GM12891 (cell line): Measurements from ENCODE around the gene FCHO2.

ENCODE experiments used
- DNase-seq: peaks from one replicate; pipeline ENCODE4 v3.0.0; 2011; ENCODE audit warnings: low spot score; ENCODE audit not compliant: insufficient read length
- FAIRE-seq: peaks from 2 replicates; lab custom pipeline; 2011; peaks lifted over from hg19 to GRCh38; lab: Jason Lieb, UNC
- PAX5 ChIP-seq: IDR thresholded peaks from 2 replicates; pipeline ENCODE4 v1.6.1; 2011; ENCODE audit warnings: low read length, moderate library complexity, mild to moderate bottlenecking; ENCODE audit not compliant: insufficient read depth, severe bottlenecking
- POLR2A ChIP-seq: IDR thresholded peaks from 2 replicates; pipeline ENCODE4 v1.6.1; 2011; ENCODE audit warnings: low read depth, low read length, control low read depth
- POLR2AphosphoS5 ChIP-seq: IDR thresholded peaks from 2 replicates; pipeline ENCODE4 v1.6.1; 2011; ENCODE audit warnings: low read depth, low read length, control low read depth
- POU2F2 ChIP-seq: IDR thresholded peaks from 2 replicates; pipeline ENCODE4 v1.6.1; 2011; ENCODE audit warnings: low read depth, mild to moderate bottlenecking, control low read depth, low read length, moderate library complexity
- SPI1 ChIP-seq: IDR thresholded peaks from 2 replicates; pipeline ENCODE4 v1.6.1; 2011; ENCODE audit warnings: low read depth, low read length, control low read depth
- TAF1 ChIP-seq: IDR thresholded peaks from 2 replicates; pipeline ENCODE4 v1.6.1; 2011; ENCODE audit warnings: low read depth, low read length, control low read depth

FCHO2 gene

GRCh38 chr5:73104326-73104725 is 148.5 kb downstream of the FCHO2 start:
- TF ChIP-seq POLR2AphosphoS5 = no peak
- no peak for TF ChIP-seq PAX5
- no peak for TF ChIP-seq TAF1
- TF ChIP-seq POLR2A = no peak
- no peak for TF ChIP-seq POU2F2
- TF ChIP-seq SPI1 = no peak
- no peak for DNase-seq
- no peak for FAIRE-seq

DNA sequence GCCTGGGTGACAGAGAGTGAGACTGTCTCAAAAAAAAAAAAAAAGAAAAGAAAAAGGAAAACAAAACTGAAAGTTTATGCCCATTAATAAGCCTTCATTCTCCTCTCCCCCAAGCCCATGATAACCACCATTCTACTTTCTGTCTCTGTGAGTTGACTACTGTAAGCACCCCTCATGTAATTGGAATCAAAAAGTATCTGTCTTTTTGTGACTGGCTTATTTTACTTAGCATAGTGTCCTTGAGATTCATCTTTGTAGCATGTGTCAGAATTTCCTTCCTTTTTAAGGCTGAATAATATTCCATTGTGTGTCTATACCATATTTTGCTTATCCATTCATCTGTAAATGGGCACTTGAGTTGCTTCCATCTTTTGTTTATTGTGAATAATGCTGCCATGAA is 150.5 kb downstream of the FCHO2 start:
- FAIRE-seq (no peak), DNase-seq (no peak)

DNA sequence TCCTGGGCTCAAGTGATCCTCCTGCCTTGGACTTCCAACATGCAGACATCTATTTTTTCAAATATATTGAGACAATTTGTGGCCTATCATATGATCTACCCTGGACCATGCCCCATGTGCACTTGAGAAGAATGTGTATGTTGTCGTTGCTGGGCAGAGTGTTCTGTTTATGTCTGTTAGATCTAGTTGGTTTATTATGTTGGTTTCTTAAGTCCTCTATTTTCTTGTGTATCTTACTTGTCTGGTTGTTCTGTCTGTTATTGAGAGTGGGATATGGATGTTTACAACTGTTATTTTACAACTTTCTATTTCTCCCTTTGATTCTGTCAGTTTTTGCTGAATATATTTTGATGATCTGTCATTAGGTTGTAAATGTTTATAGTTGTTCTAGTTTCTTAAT is 154.3 kb downstream of the FCHO2 start:
- TF ChIP-seq SPI1 = no peak
- DNase-seq (no peak), FAIRE-seq (no peak)

More for the DNA sequence above, 150.5 kb downstream of the FCHO2 start:
- TF ChIP-seq TAF1 = no peak
- no peak for TF ChIP-seq PAX5
- TF ChIP-seq SPI1 = no peak
- no peak for TF ChIP-seq POLR2AphosphoS5
- no peak for TF ChIP-seq POU2F2

GRCh38 chr5:73111536-73111935 is 155.7 kb downstream of the FCHO2 start:
- DNase-seq = no peak
- FAIRE-seq = no peak
- TF ChIP-seq PAX5 (no peak), POLR2AphosphoS5 (no peak), POLR2A (no peak), POU2F2 (no peak), SPI1 (no peak), TAF1 (no peak)

GRCh38 chr5:73112359-73112758 is 156.5 kb downstream of the FCHO2 start:
- DNase-seq (no peak), FAIRE-seq (no peak)
- no peak for TF ChIP-seq SPI1
- no peak for TF ChIP-seq TAF1
- no peak for TF ChIP-seq PAX5
- TF ChIP-seq POU2F2 = no peak
- no peak for TF ChIP-seq POLR2A
- TF ChIP-seq POLR2AphosphoS5 = no peak

DNA sequence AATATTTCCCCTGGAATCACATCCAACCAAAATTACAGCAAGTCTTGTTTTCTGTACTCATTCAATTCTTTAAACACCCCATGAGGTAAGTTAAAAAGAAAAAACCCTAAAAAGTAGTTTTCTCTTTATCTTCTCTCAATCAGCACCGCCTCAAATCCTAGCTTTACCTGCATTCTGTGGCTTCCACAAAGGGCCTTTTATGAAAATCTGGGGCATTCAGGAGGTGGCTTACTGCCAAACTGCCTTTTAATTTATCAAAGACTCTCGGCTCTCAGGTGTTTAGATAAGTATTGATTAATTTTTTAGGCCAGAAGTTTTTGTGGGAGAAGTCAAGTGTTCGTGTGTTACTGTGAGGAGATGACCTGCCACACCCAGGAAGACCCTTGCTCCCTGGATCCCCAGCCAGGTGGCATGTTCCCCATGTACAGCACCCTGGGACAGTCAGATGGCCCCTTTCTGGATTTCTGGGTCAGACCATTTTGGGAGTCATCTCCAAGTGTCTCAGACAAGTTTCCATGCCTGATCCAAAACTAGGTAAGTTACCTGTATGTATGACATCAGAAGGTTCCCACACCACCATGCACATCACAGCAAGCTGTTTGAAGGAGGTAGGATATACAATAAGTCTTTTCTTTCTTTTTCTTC is 158.3 kb downstream of the FCHO2 start:
- no peak for DNase-seq
- FAIRE-seq = no peak
- TF ChIP-seq SPI1 = no peak
- no peak for TF ChIP-seq POLR2AphosphoS5
- no peak for TF ChIP-seq POLR2A
- TF ChIP-seq POU2F2 = no peak
- TF ChIP-seq PAX5 = no peak

- TF ChIP-seq PAX5 = no peak
- no peak for TF ChIP-seq TAF1
- TF ChIP-seq SPI1 = no peak
- TF ChIP-seq POLR2AphosphoS5 = no peak
- TF ChIP-seq POLR2A = no peak
- no peak for TF ChIP-seq POU2F2
- DNase-seq (no peak), FAIRE-seq (no peak)
Measured at GRCh38 chr5:73115399-73116051, 159.7 kb downstream of the FCHO2 start.

DNA sequence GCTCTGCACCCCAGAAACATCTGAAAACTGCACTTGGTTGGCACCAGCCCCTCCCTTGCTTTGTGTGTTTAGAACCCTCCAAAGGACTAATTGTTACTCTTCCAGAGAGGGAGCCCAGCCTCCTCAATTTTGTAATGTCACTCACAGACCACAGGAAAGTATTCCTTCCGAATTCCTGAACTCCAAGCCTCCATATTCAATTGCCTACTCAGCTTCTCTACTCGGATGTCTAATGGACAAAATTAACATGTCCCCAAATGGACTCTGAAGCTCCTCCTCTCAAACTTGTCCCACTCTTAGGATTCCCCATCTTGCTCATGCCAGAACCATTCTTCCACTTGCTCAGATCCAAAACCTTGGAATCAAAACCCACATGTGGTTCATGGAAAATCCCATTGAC is 160.7 kb downstream of the FCHO2 start:
- TF ChIP-seq POLR2AphosphoS5 (no peak), PAX5 (no peak), POLR2A (no peak), SPI1 (no peak), TAF1 (no peak), POU2F2 (no peak)
- FAIRE-seq = no peak
- DNase-seq = no peak

GRCh38 chr5:73117088-73117740 is 161.4 kb downstream of the FCHO2 start:
- TF ChIP-seq POLR2A = no peak
- no peak for TF ChIP-seq POU2F2
- no peak for TF ChIP-seq SPI1
- no peak for TF ChIP-seq POLR2AphosphoS5
- FAIRE-seq (no peak), DNase-seq (no peak)
